ENCODE measurements around the gene FAIM2.

FAIM2 gene

DNA sequence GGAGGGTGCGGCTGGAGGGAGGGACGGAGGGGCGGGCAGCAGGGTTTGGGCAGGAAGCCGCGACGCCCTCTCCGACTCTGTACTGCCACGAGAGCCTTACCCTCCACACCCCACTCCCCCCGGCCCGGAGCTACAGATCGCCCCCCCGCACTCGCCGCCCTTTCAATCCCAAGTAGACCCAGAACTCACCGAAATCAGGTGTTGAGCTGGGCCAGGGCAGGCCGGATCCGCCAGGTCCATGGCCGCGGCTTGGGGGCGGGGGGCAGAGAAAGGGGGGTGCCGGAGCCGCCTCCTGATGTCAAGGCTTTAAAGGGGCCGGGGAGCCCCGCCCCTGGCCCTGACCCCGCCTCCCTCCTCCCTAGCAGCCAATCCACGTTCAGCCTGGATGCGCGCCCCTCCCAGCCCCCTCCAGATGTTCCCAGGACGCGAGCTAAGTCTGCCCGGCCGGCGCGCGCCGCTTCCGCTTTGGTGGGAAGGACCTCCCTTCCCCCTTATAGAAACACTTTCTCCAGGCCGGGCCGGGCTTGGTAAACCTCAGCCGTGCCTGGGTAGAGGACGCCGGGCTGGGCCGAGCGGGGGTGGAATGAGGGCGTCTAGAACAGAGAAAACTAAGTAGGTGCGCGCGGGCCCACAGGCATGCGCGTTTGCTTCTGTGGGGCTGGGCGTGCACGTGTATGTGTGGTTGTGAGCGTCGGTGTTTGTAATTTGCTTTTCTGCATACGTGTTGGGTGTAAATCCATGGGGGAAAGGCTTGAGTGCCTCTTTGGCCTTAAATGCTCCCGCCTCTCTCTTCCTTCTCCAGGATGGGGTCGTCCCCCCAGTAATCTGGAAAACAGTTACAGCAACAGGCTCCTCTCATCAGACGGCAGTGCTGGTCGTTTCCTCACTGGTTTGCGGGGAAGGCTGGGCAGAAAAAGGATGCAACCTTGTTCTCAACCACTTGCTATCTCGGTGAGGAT is 75.3 kb downstream of the FAIM2 start, which contains the start of gene NCKAP5L:
TSS of gene NCKAP5L (minus strand) at position 281 of the 959 bp plus-strand sequence. CDS start 24,369 bp downstream, outside the sequence.
- peak; percentile 63 for DNase-seq (ENCODE audit: low read depth)
- peak within 1 kb of the TSS; percentile 63 for H3K4me3 ChIP-seq (ENCODE audit: low read depth, low read length)
- no peak for TF ChIP-seq CTCF (IDR thresholded peaks at IDR 0.05; ENCODE audit: control insufficient read depth, extremely low read depth, insufficient read depth)

GRCh38 chr12:49827401-49828099 is 76.2 kb downstream of the FAIM2 start:
- TF ChIP-seq CTCF (IDR thresholded peaks at IDR 0.05; ENCODE audit: control insufficient read depth, extremely low read depth, insufficient read depth): no peak
- H3K4me3 ChIP-seq (ENCODE audit: low read depth, low read length): peak overlapping the region; percentile 63
- DNase-seq (ENCODE audit: low read depth): no peak

- DNase-seq (ENCODE audit: low read depth): no peak
- no peak for TF ChIP-seq CTCF (IDR thresholded peaks at IDR 0.05; ENCODE audit: control insufficient read depth, extremely low read depth, insufficient read depth)
- H3K4me3 ChIP-seq (ENCODE audit: low read depth, low read length): no peak overlapping the region; the same call in 1 of the 2 replicates
These were observed 76.7 kb downstream of the FAIM2 start for GRCh38 chr12:49827051-49827400.

GRCh38 chr12:49825971-49826421 is 77.7 kb downstream of the FAIM2 start:
- no peak for TF ChIP-seq CTCF (IDR thresholded peaks at IDR 0.05; ENCODE audit: control insufficient read depth, extremely low read depth, insufficient read depth)
- no peak for DNase-seq (ENCODE audit: low read depth)
- H3K4me3 ChIP-seq (ENCODE audit: low read depth, low read length): no peak overlapping the region

- no peak overlapping the region for H3K4me3 ChIP-seq (ENCODE audit: low read depth, low read length)
- no peak for DNase-seq (ENCODE audit: low read depth)
These were observed 78.2 kb downstream of the FAIM2 start for GRCh38 chr12:49825360-49825970.

More at GRCh38 chr12:49825360-49825970, 78.2 kb downstream of the FAIM2 start:
- TF ChIP-seq CTCF (IDR thresholded peaks at IDR 0.05; ENCODE audit: control insufficient read depth, extremely low read depth, insufficient read depth): no peak
